Stimulated activated CD4-positive, alpha-beta T cell treated with anti-CD3 and anti-CD28 coated beads, Interleukin-2, amount 100 ng/mL, for 4 hours (primary cell): ENCODE data around the gene ATP8A2.
A peak's percentile ranks its signal among the peaks of the same experiment; 100 is the strongest.
"Not testable (repeated sequence)": the region's sequence is repeated elsewhere in the genome, so short reads cannot be mapped to it uniquely, and the experiment has no call there.

Source experiments
- DNase-seq: peaks from one replicate; pipeline ENCODE4 v3.0.0-alpha.2; 2020; ENCODE audit warnings: low read depth

The ATP8A2 gene

DNA sequence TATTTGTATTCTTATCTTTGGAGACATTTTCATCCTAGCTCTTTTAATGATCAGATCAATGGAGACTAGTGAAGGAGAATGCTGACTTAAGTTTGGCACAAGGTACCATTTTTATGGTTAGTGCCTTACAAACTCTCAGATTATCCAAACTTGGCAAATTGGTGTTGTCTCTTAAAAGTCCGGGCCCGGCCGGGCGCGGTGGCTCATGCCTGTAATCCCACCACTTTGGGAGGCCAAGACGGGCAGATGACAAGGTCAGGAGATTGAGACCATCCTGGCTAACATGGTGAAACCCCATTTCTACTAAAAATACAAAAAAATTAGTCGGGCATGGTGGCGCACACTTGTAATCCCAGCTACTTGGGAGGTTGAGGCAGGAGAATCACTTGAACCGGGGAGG, 177.2 kb downstream of the ATP8A2 start:
- not testable (repeated sequence) for DNase-seq

DNA sequence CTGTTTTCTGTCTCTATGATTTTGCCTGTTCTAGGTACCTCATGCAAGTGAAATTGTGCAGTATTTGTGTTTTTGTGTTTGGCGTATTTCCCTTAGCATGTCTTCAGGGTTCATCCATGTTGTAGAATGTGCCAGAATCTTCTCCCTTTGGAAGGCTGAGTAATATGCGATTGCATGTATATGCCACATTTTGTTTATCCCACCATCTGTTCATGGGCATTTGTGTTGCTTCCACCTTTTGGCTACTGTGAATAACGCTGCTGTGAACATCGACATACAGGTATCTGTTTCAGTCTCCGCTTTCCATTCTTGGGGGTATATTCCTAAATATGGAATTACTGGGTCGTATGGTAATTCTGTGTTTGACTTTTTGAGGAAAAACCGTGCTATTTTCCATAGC, 190.0 kb downstream of the ATP8A2 start:
- no peak for DNase-seq

- no peak for DNase-seq
Observed at GRCh38 chr13:25570185-25570584, 198.4 kb downstream of the ATP8A2 start.

DNA sequence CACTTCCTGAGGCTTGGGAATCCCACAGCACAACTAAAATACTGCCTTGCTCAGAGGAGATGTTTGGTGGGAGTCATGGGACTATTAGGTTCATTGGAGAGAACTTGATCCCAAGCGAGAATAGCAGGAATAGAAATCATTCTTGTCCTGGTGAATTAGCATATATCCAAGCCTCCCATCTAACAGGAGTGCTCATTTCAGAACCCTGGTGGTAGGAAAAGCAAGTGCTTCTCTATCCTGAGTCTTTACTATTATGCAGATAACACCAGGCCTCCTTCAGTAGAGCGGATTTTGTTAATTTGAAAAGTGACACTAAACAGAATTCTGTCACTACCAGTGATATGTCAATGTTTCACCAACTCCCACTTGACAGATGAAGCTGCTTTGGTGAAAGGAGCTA, 199.5 kb downstream of the ATP8A2 start:
- no peak for DNase-seq

DNA sequence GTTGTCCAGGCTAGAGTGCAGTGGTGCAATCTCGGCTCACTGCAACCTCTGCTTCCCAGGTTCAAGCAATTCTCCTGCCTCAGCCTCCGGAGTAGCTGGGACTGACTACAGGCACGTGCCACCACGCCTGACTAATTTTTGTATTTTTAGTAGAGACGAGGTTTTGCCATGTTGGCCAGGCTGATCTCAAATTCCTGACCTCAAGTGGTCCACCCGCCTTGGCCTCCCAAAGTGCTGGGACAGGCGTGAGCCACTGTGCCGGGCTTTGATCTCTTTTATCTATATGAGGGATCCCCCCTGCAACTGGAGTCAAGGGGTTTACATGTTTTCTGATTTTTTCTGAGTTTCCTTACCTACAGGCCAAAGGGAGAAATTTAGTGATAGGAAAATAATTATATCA, 200.4 kb downstream of the ATP8A2 start:
- DNase-seq = not testable (repeated sequence)

- peak; percentile 53 for DNase-seq
Observed at GRCh38 chr13:25574437-25575411, 202.9 kb downstream of the ATP8A2 start.

GRCh38 chr13:25575562-25575961, 203.8 kb downstream of the ATP8A2 start:
- DNase-seq = no peak

DNA sequence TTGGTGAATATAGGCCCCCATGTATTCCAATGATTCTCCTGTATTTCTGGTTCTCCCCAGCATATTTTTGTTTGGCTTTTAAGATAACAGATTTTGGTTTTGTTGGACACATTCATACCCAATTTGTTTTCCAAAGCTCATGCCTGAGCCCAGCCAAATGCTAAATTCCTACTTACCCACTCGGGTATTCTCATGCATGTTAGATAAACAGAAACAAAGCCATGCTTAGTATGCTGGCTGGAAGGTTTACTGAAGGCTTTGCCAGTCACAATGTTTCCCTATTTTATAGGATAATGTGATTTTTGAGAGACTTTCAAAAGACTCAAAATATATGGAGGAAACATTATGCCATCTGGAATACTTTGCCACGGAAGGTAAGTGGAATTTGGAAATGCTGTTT, 206.8 kb downstream of the ATP8A2 start:
- no peak for DNase-seq

GRCh38 chr13:25579221-25579620, 207.4 kb downstream of the ATP8A2 start:
- DNase-seq = no peak

DNA sequence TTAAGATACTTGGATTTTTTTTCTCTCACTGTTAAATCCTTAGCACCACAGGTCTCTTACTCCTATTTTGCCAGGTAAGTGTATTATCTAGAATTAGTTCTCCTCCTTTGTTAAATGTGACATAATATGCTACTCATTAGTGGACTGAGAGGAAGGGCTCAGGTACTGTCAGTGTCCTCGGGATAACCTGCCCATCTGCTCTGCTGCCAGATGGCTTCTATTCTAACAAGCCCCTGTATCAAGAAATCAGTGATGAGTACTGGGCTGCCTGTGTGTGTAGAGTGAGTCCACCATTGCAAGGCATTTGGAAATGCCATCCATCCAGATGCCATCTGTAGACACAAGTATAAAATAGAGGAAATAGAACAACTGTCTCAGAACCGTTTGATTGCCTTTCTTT, 209.6 kb downstream of the ATP8A2 start:
- DNase-seq = no peak

GRCh38 chr13:25584087-25584486, 212.3 kb downstream of the ATP8A2 start:
- no peak for DNase-seq

DNA sequence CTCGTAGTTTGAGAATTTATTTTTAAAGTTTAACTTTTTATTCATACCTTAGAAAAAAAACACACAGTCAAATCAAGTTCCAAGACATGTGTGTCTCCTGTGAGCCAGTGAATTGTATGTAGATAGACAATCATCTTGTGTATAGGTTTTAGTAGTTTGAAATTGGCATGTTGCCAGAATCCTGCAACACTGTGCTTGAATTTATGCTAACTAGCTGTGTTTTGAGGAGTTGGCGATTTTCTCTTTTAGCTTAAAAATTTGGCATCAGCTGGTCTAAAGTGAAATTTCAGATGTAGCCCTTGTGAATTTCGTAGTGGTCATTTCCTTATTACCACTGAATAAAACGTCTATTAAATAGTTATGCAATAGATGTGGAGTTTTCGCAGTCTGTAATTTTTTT, 213.2 kb downstream of the ATP8A2 start:
- no peak for DNase-seq

GRCh38 chr13:25587326-25587980, 215.7 kb downstream of the ATP8A2 start:
- no peak for DNase-seq

GRCh38 chr13:25588336-25589060, 216.7 kb downstream of the ATP8A2 start:
- no peak for DNase-seq

GRCh38 chr13:25598421-25598820, 226.6 kb downstream of the ATP8A2 start:
- DNase-seq = no peak

DNA sequence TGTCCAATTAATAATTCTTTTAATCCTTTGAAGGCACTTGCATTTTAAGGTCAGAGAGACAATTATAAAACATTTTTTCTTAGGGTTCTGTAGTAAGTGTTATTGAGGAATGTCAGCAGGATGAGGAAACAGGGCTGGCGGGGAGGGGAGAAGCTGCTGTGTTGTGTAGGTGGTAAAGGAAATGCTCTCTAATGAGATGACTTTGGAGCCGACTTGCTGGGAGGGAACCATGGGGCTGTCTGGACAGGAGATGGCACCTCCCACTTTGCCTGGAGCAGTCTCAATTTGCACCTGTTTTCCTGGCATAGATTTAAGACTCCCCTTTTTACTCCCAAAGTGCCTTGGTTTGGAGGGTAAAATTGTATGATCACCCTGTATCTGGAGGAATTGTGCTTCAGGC, 230.4 kb downstream of the ATP8A2 start:
- DNase-seq = no peak

DNA sequence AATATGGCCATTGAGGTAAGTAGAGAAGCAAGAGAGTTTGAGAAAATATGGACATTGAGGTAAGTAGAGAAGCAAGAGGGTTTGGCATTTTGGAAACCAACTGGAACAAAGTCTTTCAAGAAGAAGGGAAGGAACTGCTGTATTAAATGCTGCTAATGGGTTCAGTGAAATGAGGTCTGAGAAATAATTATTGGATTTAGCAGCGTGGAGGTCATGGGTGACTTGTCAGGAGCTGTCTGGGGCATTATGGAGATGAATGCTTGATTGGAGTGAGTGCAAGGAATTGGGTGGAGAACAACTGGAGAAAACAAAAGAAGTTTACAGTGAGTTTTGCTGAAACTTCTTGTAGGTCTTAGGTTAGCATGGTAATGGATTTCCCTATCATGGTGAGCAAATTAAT, 232.3 kb downstream of the ATP8A2 start:
- no peak for DNase-seq

DNA sequence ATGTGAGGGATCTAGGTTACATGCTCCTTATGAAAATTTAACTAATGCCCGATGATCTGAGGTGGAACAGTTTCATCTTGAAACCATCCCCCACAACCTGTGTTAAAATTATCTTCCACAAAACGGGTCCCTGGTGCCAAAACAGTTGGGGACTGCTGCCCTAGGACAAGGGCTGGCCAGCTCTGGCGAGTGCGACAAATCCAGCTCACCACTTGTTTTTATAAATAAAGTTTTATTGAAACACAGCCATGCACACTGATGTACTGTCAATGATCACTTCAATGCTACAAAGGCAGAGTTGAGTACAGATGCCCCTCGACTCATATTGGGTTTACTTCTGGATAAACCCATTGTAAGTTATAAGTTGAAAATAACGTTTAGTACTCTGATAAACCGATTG, 235.3 kb downstream of the ATP8A2 start:
- DNase-seq = no peak

DNA sequence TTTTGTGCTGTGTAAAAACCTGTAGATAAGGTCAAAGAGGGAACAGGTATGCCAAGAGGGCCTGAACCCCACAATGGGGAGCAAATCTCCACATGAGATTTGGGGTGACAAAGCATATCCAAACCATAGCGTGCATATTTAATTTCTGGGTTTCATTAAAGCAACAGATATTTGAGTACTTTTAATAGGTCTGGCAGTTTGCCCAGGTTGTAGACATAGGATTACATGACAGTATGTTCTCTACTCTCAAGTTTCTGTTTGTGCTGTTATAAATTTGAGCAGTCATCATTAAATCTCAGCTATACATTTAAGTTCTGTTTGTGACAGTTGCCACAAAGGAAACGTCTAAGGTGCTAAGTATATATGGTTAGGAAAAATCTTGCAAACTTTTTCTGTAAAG, 236.4 kb downstream of the ATP8A2 start:
- DNase-seq = no peak

- DNase-seq = no peak
Observed at GRCh38 chr13:25616674-25617073, 244.9 kb downstream of the ATP8A2 start.

DNA sequence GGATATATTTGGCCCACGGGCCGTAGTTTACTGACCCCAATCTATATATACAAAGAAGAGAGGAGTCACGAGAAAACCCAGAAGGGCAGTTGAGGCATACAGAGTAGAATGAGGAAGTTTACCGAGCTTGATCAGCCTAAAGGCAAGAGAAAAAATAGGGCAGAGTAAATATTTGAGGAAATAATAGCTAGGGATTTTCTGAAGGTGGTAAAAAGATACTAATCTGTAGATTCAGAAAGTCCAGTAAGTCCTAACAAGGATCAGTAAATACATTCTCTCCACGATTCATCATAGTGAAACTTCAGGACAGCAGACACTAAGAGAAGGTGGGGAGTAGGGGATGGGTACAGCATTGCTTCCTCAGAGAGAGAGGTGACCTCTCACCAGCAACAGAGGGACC, 248.1 kb downstream of the ATP8A2 start:
- no peak for DNase-seq

DNA sequence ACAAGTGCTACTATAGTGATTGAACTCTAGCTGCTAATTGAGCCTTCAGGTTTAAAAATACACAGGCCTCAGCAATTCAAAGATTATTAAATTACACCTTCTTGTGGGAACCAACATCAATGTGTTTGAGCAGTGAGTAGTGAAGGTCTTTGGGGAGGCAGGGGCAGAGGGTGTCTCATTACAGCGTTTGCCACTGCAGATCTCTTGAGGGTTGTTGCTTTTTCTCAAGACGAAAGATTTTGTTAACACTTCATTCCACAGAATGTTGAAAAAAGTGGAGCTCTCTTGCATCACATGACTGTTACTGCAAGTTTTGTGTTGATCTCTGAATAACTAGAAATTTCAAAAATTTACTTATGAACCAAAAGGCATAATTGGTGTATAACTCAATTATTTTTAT, 253.6 kb downstream of the ATP8A2 start:
- DNase-seq = no peak
